OCI-LY3 (cell line): ENCODE data around the gene IL20RA.

Source experiments
- H2AFZ ChIP-seq: fragments of 200-600, 300-600 bp; shearing (Covaris generic); 2 replicates; pipeline ENCODE4 v1.6.0; 2014; ENCODE audit warnings: antibody characterized with exemption, low read depth, low read length
- H3K27ac ChIP-seq: fragments of 200-600, 300-600 bp; sonication (generic); 2 replicates; pipeline ENCODE4 v1.5.1; 2014; ENCODE audit warnings: mild to moderate bottlenecking, low read length, moderate library complexity, mixed read lengths
- H3K27me3 ChIP-seq: fragments of 200-600, 300-600 bp; sonication (generic); 2 replicates; pipeline ENCODE4 v1.6.1; 2014; ENCODE audit warnings: low read depth, low read length, mixed read lengths
- H3K36me3 ChIP-seq: fragments of 200-600, 300-600 bp; sonication (generic); replicated peaks from 2 replicates; pipeline ENCODE3; 2014; ENCODE audit warnings: low read depth, low read length, mixed read lengths
- H3K4me1 ChIP-seq: fragments of 300-600, 200-600 bp; sonication (generic); 2 replicates; pipeline ENCODE4 v1.6.1; 2014; ENCODE audit warnings: low read length, mixed read lengths
- H3K4me2 ChIP-seq: fragments of 200-600, 300-600 bp; sonication (generic); 2 replicates; pipeline ENCODE4 v1.6.1; 2014; ENCODE audit warnings: low read length, mixed read lengths
- H3K4me3 ChIP-seq: fragments of 300-600, 200-600 bp; sonication (generic); 2 replicates; pipeline ENCODE4 v1.5.1; 2014; ENCODE audit warnings: antibody characterized with exemption, mild to moderate bottlenecking, low read length, moderate library complexity
- H3K79me2 ChIP-seq: fragments of 300-600, 200-600 bp; shearing (Covaris generic); 2 replicates; pipeline ENCODE4 v1.6.1; 2014; ENCODE audit warnings: mild to moderate bottlenecking, low read length, mixed read lengths
- H3K9ac ChIP-seq: fragments of 300-600, 200-600 bp; shearing (Covaris generic); 2 replicates; pipeline ENCODE4 v1.6.0; 2014; ENCODE audit warnings: mild to moderate bottlenecking, low read length, moderate library complexity
- H3K9me3 ChIP-seq: fragments of 200-600, 300-600 bp; shearing (Covaris generic); 2 replicates; pipeline ENCODE4 v1.6.1; 2014; ENCODE audit warnings: low read length, mixed read lengths; ENCODE audit not compliant: insufficient read depth
- H4K20me1 ChIP-seq: fragments of 200-600, 300-600 bp; sonication (generic); 2 replicates; pipeline ENCODE4 v1.6.1; 2016; ENCODE audit warnings: low read length, mixed read lengths; ENCODE audit not compliant: insufficient read depth
- CTCF ChIP-seq: fragments of 200-600, 300-600 bp; sonication (generic); IDR thresholded peaks from 2 replicates; pipeline ENCODE4 v1.5.1; 2014; ENCODE audit warnings: antibody characterized with exemption, low read length, low read depth
- EZH2phosphoT487 ChIP-seq: fragments of 200-600 bp; shearing (Covaris generic); IDR thresholded peaks from 2 replicates; pipeline ENCODE4 v1.6.1; 2018; ENCODE audit warnings: antibody characterized with exemption, mixed run types, low read depth

IL20RA gene

GRCh38 chr6:137002505-137002904 lies 42.3 kb downstream of the IL20RA start:
- Histone ChIP-seq H3K9me3 (no peaks in the 10 kb centered on the region), H3K27ac (no peak overlapping the region), H3K79me2 (no peaks in the 10 kb centered on the region), H3K36me3 (no peaks in the 10 kb centered on the region), H3K4me1 (no peaks in the 10 kb centered on the region; the same call in 1 of the 2 replicates), H3K4me2 (no peak overlapping the region), H3K4me3 (no peak overlapping the region), H4K20me1 (no peaks in the 10 kb centered on the region), H2AFZ (no peak overlapping the region), H3K27me3 (no peaks in the 10 kb centered on the region), H3K9ac (no peak overlapping the region)
- TF ChIP-seq CTCF (no peak), EZH2phosphoT487 (no peak)

- no peak overlapping the region for H2AFZ ChIP-seq
- H3K36me3 ChIP-seq: no peaks in the 10 kb centered on the region
- no peaks in the 10 kb centered on the region for H3K9me3 ChIP-seq
- peaks cover 3% of the 10 kb centered on the region for H3K4me1 ChIP-seq
- no peak overlapping the region for H3K4me3 ChIP-seq
- H3K4me2 ChIP-seq: no peak overlapping the region
- no peaks in the 10 kb centered on the region for H4K20me1 ChIP-seq
- H3K79me2 ChIP-seq: no peaks in the 10 kb centered on the region
- no peak overlapping the region for H3K27ac ChIP-seq
- TF ChIP-seq CTCF (no peak), EZH2phosphoT487 (no peak)
- H3K9ac ChIP-seq: no peak overlapping the region
- no peaks in the 10 kb centered on the region for H3K27me3 ChIP-seq
Observed at GRCh38 chr6:137001977-137002302, 42.8 kb downstream of the IL20RA start.

GRCh38 chr6:137001299-137001976 lies 43.3 kb downstream of the IL20RA start:
- H3K27me3 ChIP-seq: no peaks in the 10 kb centered on the region
- H2AFZ ChIP-seq: no peak overlapping the region
- no peaks in the 10 kb centered on the region for H3K36me3 ChIP-seq
- peaks cover 8% of the 10 kb centered on the region for H3K4me1 ChIP-seq
- TF ChIP-seq EZH2phosphoT487: no peak
- TF ChIP-seq CTCF: no peak
- H3K27ac ChIP-seq: no peak overlapping the region
- no peaks in the 10 kb centered on the region for H3K79me2 ChIP-seq
- H3K9ac ChIP-seq: no peak overlapping the region
- no peak overlapping the region for H3K4me2 ChIP-seq
- H4K20me1 ChIP-seq: no peaks in the 10 kb centered on the region
- H3K9me3 ChIP-seq: no peaks in the 10 kb centered on the region
- H3K4me3 ChIP-seq: no peak overlapping the region

GRCh38 chr6:137000825-137001224 lies 43.9 kb downstream of the IL20RA start:
- no peak overlapping the region for H3K27ac ChIP-seq
- no peak overlapping the region for H3K9ac ChIP-seq
- H4K20me1 ChIP-seq: no peaks in the 10 kb centered on the region
- H3K79me2 ChIP-seq: no peaks in the 10 kb centered on the region
- H3K9me3 ChIP-seq: no peaks in the 10 kb centered on the region
- peaks cover 8% of the 10 kb centered on the region for H3K4me1 ChIP-seq
- H2AFZ ChIP-seq: no peak overlapping the region
- no peak overlapping the region for H3K4me3 ChIP-seq
- no peak overlapping the region for H3K4me2 ChIP-seq
- H3K27me3 ChIP-seq: no peaks in the 10 kb centered on the region
- H3K36me3 ChIP-seq: no peaks in the 10 kb centered on the region
- TF ChIP-seq EZH2phosphoT487: no peak
- TF ChIP-seq CTCF: no peak
